ENCODE results near the gene PLCB4.

Gene PLCB4

GRCh38 chr20:9287826-9288225, 218.9 kb downstream of the PLCB4 start:
- DNase-seq (ENCODE audit: low spot score in 2 of 2) = no peak
- H3K27me3 Mint-ChIP-seq = no peaks in the 10 kb centered on the region
- H3K4me1 Mint-ChIP-seq = no peaks in the 10 kb centered on the region

GRCh38 chr20:9290331-9290730, 221.4 kb downstream of the PLCB4 start:
- Mint-ChIP-seq H3K4me1 (no peaks in the 10 kb centered on the region), H3K27ac (ENCODE audit: low read depth) (no peak overlapping the region), H3K9me3 (no peaks in the 10 kb centered on the region), H3K27me3 (no peaks in the 10 kb centered on the region), H3K36me3 (ENCODE audit: insufficient read depth) (no peaks in the 10 kb centered on the region), H3K4me3 (no peak overlapping the region)
- no peak for ATAC-seq (replicated peaks; ENCODE audit: extremely low read depth, poor library complexity, severe bottlenecking)
- DNase-seq (ENCODE audit: low spot score in 2 of 2) = no peak

More at GRCh38 chr20:9287826-9288225, 218.9 kb downstream of the PLCB4 start:
- ATAC-seq (replicated peaks; ENCODE audit: extremely low read depth, poor library complexity, severe bottlenecking) = no peak
- no peaks in the 10 kb centered on the region for H3K9me3 Mint-ChIP-seq
- no peak overlapping the region for H3K27ac Mint-ChIP-seq (ENCODE audit: low read depth)
- H3K36me3 Mint-ChIP-seq (ENCODE audit: insufficient read depth) = no peaks in the 10 kb centered on the region
- H3K4me3 Mint-ChIP-seq = no peak overlapping the region

DNA sequence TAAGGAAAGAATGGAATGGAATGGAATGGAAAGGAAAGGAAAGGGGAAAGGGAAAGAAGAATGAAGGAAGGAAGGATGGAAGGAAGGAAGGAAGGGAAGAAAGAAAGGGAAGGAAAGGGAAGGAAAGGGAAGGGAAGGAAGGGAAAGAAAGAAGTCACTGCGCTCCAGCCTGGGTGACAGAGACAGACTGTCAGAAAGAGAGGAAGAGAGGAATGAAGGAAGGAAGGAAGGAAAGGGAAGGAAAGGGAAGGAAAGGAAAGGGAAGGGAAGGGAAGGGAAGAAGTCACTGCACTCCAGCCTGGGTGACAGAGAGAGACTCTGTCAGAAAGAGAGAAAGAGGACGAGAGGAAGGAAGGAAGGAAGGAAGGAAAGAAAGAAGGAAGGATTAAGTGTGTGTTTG, 224.3 kb downstream of the PLCB4 start:
- H3K36me3 Mint-ChIP-seq (ENCODE audit: insufficient read depth) = no peaks in the 10 kb centered on the region
- no peak overlapping the region for H3K27ac Mint-ChIP-seq (ENCODE audit: low read depth)
- no peaks in the 10 kb centered on the region for H3K9me3 Mint-ChIP-seq
- no peaks in the 10 kb centered on the region for H3K27me3 Mint-ChIP-seq
- DNase-seq (ENCODE audit: low spot score in 2 of 2) (no peak), ATAC-seq (replicated peaks; ENCODE audit: extremely low read depth, poor library complexity, severe bottlenecking) (no peak)
- no peak overlapping the region for H3K4me3 Mint-ChIP-seq
- H3K4me1 Mint-ChIP-seq = no peaks in the 10 kb centered on the region

DNA sequence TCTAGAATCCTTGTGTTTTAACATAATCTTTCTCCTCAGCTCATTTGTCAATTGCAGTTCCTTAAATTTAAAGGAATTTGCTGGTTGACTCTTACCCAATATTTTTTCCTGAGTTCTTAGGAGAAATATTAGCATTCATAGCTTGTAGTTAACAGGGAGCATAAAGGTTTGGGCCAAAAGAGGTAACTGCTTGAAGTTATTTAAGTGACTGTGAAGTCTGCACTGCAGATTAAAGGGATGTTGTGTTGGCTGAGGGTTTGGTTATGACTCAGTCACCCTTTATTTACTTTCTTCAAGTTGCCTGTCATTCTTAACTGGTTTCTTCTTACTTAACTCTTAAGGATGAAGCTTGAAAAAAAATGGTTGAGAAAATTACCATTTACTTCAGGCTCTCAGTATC, 225.2 kb downstream of the PLCB4 start:
- H3K27ac Mint-ChIP-seq (ENCODE audit: low read depth) = no peak overlapping the region
- ATAC-seq (replicated peaks; ENCODE audit: extremely low read depth, poor library complexity, severe bottlenecking) (no peak), DNase-seq (ENCODE audit: low spot score in 2 of 2) (no peak)
- no peaks in the 10 kb centered on the region for H3K36me3 Mint-ChIP-seq (ENCODE audit: insufficient read depth)
- no peaks in the 10 kb centered on the region for H3K4me1 Mint-ChIP-seq
- no peaks in the 10 kb centered on the region for H3K9me3 Mint-ChIP-seq
- H3K4me3 Mint-ChIP-seq = no peak overlapping the region
- H3K27me3 Mint-ChIP-seq = no peaks in the 10 kb centered on the region

DNA sequence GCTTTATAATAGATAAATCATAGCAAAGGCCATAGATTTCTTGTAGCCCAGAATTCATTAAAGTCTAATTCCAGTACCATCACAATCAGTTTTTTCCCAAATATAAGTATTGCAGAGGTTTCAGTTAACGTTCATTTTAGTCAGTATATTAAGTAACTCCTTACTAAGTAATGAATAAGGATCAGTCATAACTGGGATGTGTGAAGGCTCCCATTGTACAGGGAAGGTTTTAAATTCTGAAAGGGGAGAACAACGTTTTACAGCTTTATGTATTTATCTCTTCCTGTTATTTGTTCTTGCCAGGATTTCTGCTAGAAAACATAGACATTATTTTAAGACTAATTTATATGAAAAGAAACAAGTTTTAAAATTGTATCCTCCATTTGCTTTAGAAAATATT, 230.0 kb downstream of the PLCB4 start:
- ATAC-seq (replicated peaks; ENCODE audit: extremely low read depth, poor library complexity, severe bottlenecking) (no peak), DNase-seq (ENCODE audit: low spot score in 2 of 2) (no peak)
- H3K4me1 Mint-ChIP-seq = no peaks in the 10 kb centered on the region
- H3K4me3 Mint-ChIP-seq = no peak overlapping the region
- no peak overlapping the region for H3K27ac Mint-ChIP-seq (ENCODE audit: low read depth)
- H3K36me3 Mint-ChIP-seq (ENCODE audit: insufficient read depth) = peaks cover 2% of the 10 kb centered on the region
- H3K27me3 Mint-ChIP-seq = no peaks in the 10 kb centered on the region
- H3K9me3 Mint-ChIP-seq = peaks cover 7% of the 10 kb centered on the region

DNA sequence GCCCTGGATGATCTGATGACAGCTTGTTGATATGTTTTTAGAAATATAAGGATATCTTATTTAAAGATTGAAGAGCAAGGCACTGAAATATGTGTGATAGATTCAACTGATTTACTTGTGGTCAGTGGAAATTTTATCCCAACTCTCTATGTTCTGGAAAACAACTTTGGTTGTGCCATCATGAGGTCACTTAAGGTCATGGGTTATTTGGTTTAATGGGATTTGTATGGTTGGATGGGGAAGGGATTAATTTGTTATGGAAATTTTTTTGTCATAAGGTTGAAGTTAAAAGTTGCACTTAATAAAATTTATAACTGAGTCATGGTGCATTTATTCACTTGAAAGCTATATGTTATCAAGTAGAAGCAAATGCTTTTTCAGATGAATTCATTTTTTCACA, 231.2 kb downstream of the PLCB4 start:
- no peaks in the 10 kb centered on the region for H3K4me1 Mint-ChIP-seq
- H3K4me3 Mint-ChIP-seq = no peak overlapping the region
- no peak for ATAC-seq (replicated peaks; ENCODE audit: extremely low read depth, poor library complexity, severe bottlenecking)
- H3K27me3 Mint-ChIP-seq = no peaks in the 10 kb centered on the region
- peaks cover 15% of the 10 kb centered on the region for H3K9me3 Mint-ChIP-seq
- no peak for DNase-seq (ENCODE audit: low spot score in 2 of 2)
- H3K27ac Mint-ChIP-seq (ENCODE audit: low read depth) = no peak overlapping the region
- H3K36me3 Mint-ChIP-seq (ENCODE audit: insufficient read depth) = peaks cover 2% of the 10 kb centered on the region

GRCh38 chr20:9300534-9300933, 231.6 kb downstream of the PLCB4 start:
- DNase-seq (ENCODE audit: low spot score in 2 of 2) (no peak), ATAC-seq (replicated peaks; ENCODE audit: extremely low read depth, poor library complexity, severe bottlenecking) (no peak)
- Mint-ChIP-seq H3K9me3 (peaks cover 15% of the 10 kb centered on the region), H3K4me3 (no peak overlapping the region), H3K4me1 (no peaks in the 10 kb centered on the region), H3K27me3 (no peaks in the 10 kb centered on the region), H3K36me3 (ENCODE audit: insufficient read depth) (peaks cover 2% of the 10 kb centered on the region), H3K27ac (ENCODE audit: low read depth) (no peak overlapping the region)

DNA sequence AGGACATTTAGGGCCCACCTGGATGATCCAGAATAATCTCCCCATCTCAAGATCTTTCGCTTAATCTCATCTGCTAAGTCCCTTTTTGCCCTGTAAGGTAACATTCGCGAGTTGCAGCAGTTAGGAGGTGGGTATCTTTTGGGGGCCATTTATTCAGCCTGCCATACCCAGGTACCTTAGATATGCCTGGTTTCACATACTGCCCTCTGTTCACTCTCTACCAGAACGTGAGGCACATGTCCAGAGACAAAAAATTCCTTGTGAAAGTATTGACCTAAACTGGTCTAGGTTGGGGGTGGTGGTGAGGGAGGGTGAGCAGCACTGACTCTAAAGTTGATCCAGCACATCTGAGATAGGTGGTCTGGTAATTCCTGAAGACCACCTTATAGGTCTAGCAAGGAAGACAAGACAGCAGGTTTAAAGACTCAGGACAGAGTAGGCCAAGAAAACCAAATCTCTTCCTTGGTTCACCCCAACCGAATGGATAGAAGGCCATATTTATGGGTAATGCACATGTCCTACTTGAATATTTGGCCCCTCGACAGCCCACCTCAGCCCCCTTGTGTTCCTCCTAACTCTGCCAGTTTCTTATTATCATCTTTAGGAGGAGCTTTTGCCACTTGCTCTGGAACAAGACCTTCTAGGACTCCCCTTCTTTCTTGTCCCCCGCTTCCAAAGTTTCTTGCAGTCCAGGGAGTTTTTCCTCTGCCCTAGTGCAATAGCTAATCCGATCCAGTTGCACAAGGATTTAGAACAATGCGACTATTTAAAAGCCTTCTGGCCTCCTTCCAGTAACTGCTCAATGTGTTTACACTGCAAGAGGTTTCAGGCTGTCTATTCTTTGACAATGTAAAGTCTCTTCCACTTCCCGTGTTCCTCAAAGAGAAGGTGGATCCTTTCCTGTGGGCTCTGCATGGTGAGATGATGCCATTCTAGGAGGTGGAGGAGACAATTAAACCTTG, 232.5 kb downstream of the PLCB4 start:
- Mint-ChIP-seq H3K4me3 (no peak overlapping the region), H3K27me3 (no peaks in the 10 kb centered on the region), H3K4me1 (no peaks in the 10 kb centered on the region), H3K9me3 (peaks cover 17% of the 10 kb centered on the region), H3K27ac (ENCODE audit: low read depth) (no peak overlapping the region), H3K36me3 (ENCODE audit: insufficient read depth) (peaks cover 2% of the 10 kb centered on the region)
- no peak for ATAC-seq (replicated peaks; ENCODE audit: extremely low read depth, poor library complexity, severe bottlenecking)
- no peak for DNase-seq (ENCODE audit: low spot score in 2 of 2)

DNA sequence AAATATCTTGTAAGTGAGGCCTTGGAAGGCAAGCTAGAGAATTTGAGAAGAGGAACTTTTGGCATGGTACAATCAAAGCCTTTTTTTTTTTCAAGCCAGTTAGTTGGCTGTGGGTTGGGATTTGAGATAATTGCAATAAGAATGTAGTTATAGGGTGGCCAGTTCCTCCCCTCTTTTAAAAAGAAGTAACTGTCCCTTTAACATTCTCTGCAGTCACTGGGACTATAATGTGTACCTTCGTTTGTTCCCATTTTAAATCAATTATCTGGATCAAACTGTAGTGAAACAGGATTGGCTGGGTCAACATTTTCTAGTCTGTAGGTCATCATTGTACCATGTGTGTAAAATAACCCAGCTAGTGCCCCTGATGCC, 233.2 kb downstream of the PLCB4 start:
- Mint-ChIP-seq H3K27me3 (no peaks in the 10 kb centered on the region), H3K27ac (ENCODE audit: low read depth) (no peak overlapping the region), H3K4me1 (no peaks in the 10 kb centered on the region), H3K4me3 (no peak overlapping the region), H3K36me3 (ENCODE audit: insufficient read depth) (peaks cover 2% of the 10 kb centered on the region), H3K9me3 (peaks cover 21% of the 10 kb centered on the region)
- no peak for ATAC-seq (replicated peaks; ENCODE audit: extremely low read depth, poor library complexity, severe bottlenecking)
- no peak for DNase-seq (ENCODE audit: low spot score in 2 of 2)

DNA sequence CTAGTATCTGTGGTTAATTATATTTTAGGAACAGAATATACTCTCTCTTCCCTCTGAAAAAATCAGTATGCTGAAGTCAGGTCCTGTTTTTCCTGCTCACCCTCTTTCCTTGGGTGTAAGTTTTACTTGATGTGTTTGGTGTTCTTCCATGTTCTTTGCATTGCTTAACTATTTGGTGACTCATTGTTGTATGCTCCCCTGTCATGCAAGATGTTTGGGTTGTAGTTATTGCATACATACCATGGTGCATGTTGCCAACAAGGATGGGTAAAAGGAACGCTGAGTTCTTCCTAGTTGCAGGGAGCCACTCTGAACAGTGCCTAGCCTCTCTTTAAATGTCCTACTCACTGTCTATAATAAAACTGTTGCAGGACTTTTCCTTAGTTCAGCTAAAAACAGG, 237.6 kb downstream of the PLCB4 start:
- no peak overlapping the region for H3K4me3 Mint-ChIP-seq
- H3K4me1 Mint-ChIP-seq = no peaks in the 10 kb centered on the region
- H3K27me3 Mint-ChIP-seq = no peaks in the 10 kb centered on the region
- ATAC-seq (replicated peaks; ENCODE audit: extremely low read depth, poor library complexity, severe bottlenecking) (no peak), DNase-seq (ENCODE audit: low spot score in 2 of 2) (no peak)
- H3K36me3 Mint-ChIP-seq (ENCODE audit: insufficient read depth) = peaks cover 2% of the 10 kb centered on the region
- no peak overlapping the region for H3K27ac Mint-ChIP-seq (ENCODE audit: low read depth)
- H3K9me3 Mint-ChIP-seq = peaks cover 27% of the 10 kb centered on the region

DNA sequence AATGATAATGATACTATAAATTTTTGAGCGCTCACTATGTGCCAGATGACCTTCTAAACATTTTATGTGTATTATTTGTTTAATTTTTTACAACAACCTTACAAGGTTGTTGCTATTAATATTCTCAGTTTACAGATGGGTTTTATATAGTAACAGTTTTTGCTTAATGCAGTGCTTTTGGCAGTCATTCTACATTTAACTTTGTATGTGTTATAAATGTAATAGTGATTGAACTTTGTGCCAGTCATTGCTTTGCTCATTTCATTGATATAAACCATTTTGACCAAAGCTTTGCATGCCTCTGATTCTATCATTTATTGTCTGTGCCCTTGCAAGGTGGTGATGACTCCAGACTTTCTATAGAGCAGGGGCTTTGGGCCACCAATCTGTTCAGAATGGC, 239.2 kb downstream of the PLCB4 start:
- no peaks in the 10 kb centered on the region for H3K4me1 Mint-ChIP-seq
- DNase-seq (ENCODE audit: low spot score in 2 of 2) (no peak), ATAC-seq (replicated peaks; ENCODE audit: extremely low read depth, poor library complexity, severe bottlenecking) (no peak)
- H3K36me3 Mint-ChIP-seq (ENCODE audit: insufficient read depth) = no peaks in the 10 kb centered on the region
- peaks cover 23% of the 10 kb centered on the region for H3K9me3 Mint-ChIP-seq
- H3K27ac Mint-ChIP-seq (ENCODE audit: low read depth) = no peak overlapping the region
- no peaks in the 10 kb centered on the region for H3K27me3 Mint-ChIP-seq
- no peak overlapping the region for H3K4me3 Mint-ChIP-seq

DNA sequence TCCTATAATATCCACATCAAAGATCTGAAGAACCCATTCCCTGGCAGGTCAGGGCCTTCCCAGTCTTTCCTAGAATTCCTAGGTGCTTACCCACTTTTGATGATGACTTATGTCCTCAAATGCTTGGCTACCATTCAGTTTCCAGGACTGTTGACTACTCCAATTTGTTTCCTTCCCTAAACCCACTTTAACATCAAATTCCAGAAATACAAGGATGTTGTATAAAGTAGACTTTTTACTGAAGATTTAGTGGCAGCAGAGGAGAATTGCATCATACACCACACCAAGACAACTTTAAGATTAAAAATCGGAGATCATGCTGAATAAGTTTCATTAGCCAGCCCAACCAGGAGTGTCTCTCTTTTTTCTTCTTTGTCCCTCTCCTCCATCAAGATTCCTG, 242.2 kb downstream of the PLCB4 start:
- H3K36me3 Mint-ChIP-seq (ENCODE audit: insufficient read depth) = no peaks in the 10 kb centered on the region
- H3K4me3 Mint-ChIP-seq = no peak overlapping the region
- H3K4me1 Mint-ChIP-seq = no peaks in the 10 kb centered on the region
- no peak for ATAC-seq (replicated peaks; ENCODE audit: extremely low read depth, poor library complexity, severe bottlenecking)
- H3K27ac Mint-ChIP-seq (ENCODE audit: low read depth) = no peak overlapping the region
- DNase-seq (ENCODE audit: low spot score in 2 of 2) = no peak
- peaks cover 17% of the 10 kb centered on the region for H3K9me3 Mint-ChIP-seq
- H3K27me3 Mint-ChIP-seq = no peaks in the 10 kb centered on the region

GRCh38 chr20:9319687-9320384, 250.9 kb downstream of the PLCB4 start:
- Mint-ChIP-seq H3K4me3 (no peak overlapping the region), H3K27ac (ENCODE audit: low read depth) (no peak overlapping the region)
- ATAC-seq (replicated peaks; ENCODE audit: extremely low read depth, poor library complexity, severe bottlenecking) = no peak

More at GRCh38 chr20:9319687-9320384, 250.9 kb downstream of the PLCB4 start:
- DNase-seq (ENCODE audit: low spot score in 2 of 2) = no peak
- Mint-ChIP-seq H3K36me3 (ENCODE audit: insufficient read depth) (no peaks in the 10 kb centered on the region), H3K4me1 (no peaks in the 10 kb centered on the region), H3K27me3 (no peaks in the 10 kb centered on the region), H3K9me3 (peaks cover 5% of the 10 kb centered on the region)
